Mesenchymal stem cell (in vitro differentiated cells and primary cell): ENCODE results near the gene SLC9A7.

Experiments
- DNase-seq: peaks from one replicate; pipeline ENCODE4 v3.0.0-alpha.2; 2013
- H2AFZ ChIP-seq: one replicate; pipeline ENCODE4 v1.6.1; 2013; ENCODE audit warnings: low read depth, mild to moderate bottlenecking, control low read depth, inconsistent platforms, low read length, moderate library complexity
- H2AK5ac ChIP-seq: 2 replicates; pipeline ENCODE4 v1.6.1; 2013; ENCODE audit warnings: low read length, moderate library complexity, mild to moderate bottlenecking, inconsistent platforms; ENCODE audit not compliant: severe bottlenecking
- H2BK120ac ChIP-seq: one replicate; pipeline ENCODE4 v1.6.1; 2013; ENCODE audit warnings: low read depth, mild to moderate bottlenecking, inconsistent platforms, low read length, moderate library complexity
- H2BK12ac ChIP-seq, 2 experiments: one replicate each; pipeline ENCODE4 v1.6.1; 2013; ENCODE audit warnings: inconsistent platforms in 2 of 2, low read length in 2 of 2, mild to moderate bottlenecking in 2 of 2, moderate library complexity in 2 of 2, control low read depth in 1 of 2
- H2BK15ac ChIP-seq: one replicate; pipeline ENCODE4 v1.6.1; 2013; ENCODE audit warnings: mild to moderate bottlenecking, low read depth, inconsistent platforms; ENCODE audit not compliant: poor library complexity, severe bottlenecking
- H2BK5ac ChIP-seq: 2 replicates; pipeline ENCODE4 v1.6.1; 2013; ENCODE audit warnings: low read depth, mild to moderate bottlenecking, low read length, control low read depth, inconsistent platforms; ENCODE audit not compliant: poor library complexity, severe bottlenecking
- H3K14ac ChIP-seq, 2 experiments: one replicate each; pipeline ENCODE4 v1.6.1; 2013; ENCODE audit warnings: inconsistent platforms in 2 of 2, low read length in 2 of 2, control low read depth in 1 of 2, mild to moderate bottlenecking in 1 of 2, moderate library complexity in 1 of 2
- H3K18ac ChIP-seq, 2 experiments: one replicate each; pipeline ENCODE4 v1.6.1; 2013; ENCODE audit warnings: inconsistent platforms in 2 of 2, low read length in 2 of 2, control low read depth in 1 of 2, low read depth in 1 of 2, mild to moderate bottlenecking in 1 of 2
- H3K23ac ChIP-seq, 2 experiments: one replicate each; pipeline ENCODE4 v1.6.1; 2013; ENCODE audit warnings: inconsistent platforms in 2 of 2, low read length in 2 of 2, mild to moderate bottlenecking in 2 of 2, moderate library complexity in 2 of 2, control low read depth in 1 of 2
- H3K27ac ChIP-seq: 2 replicates; pipeline ENCODE4 v1.5.1; 2013; ENCODE audit warnings: mild to moderate bottlenecking, moderate library complexity, low read length, control low read depth, inconsistent platforms; ENCODE audit not compliant: poor library complexity, severe bottlenecking
- H3K27me3 ChIP-seq, 2 experiments: 2 replicates each; pipeline versions ENCODE4 v1.6.1 to v1.7.0; 2013; ENCODE audit warnings: low read length in 2 of 2, mild to moderate bottlenecking in 2 of 2, moderate library complexity in 2 of 2, control low read depth in 1 of 2, inconsistent platforms in 1 of 2; ENCODE audit not compliant: control insufficient read depth in 1 of 2, insufficient read depth in 1 of 2
- H3K36me3 ChIP-seq, 2 experiments: 2 replicates each; pipeline versions ENCODE4 v1.6.1 to v1.7.0; 2013; ENCODE audit warnings: low read length in 2 of 2, control low read depth in 1 of 2, inconsistent platforms in 1 of 2, low read depth in 1 of 2, mild to moderate bottlenecking in 1 of 2; ENCODE audit not compliant: insufficient read depth in 2 of 2, control insufficient read depth in 1 of 2
- H3K4ac ChIP-seq, 2 experiments: one replicate each; pipeline ENCODE4 v1.6.1; 2013; ENCODE audit warnings: inconsistent platforms in 2 of 2, low read length in 2 of 2, mild to moderate bottlenecking in 2 of 2, moderate library complexity in 2 of 2, control low read depth in 1 of 2, low read depth in 1 of 2
- H3K4me1 ChIP-seq: 2 replicates; pipeline ENCODE4 v1.6.1; 2013; ENCODE audit warnings: low read depth, low read length, control low read depth; ENCODE audit not compliant: control insufficient read depth, insufficient read depth
- H3K4me2 ChIP-seq: 2 replicates; pipeline ENCODE4 v1.6.1; 2013; ENCODE audit warnings: low read length, mild to moderate bottlenecking, inconsistent platforms; ENCODE audit not compliant: poor library complexity, severe bottlenecking
- H3K4me3 ChIP-seq, 2 experiments: 2 replicates each; pipeline versions ENCODE4 v1.5.1 to v1.7.0; 2013; ENCODE audit warnings: low read length in 2 of 2, mild to moderate bottlenecking in 2 of 2, control low read depth in 1 of 2, low read depth in 1 of 2; ENCODE audit not compliant: insufficient read depth in 1 of 2
- H3K79me1 ChIP-seq: replicated peaks from 2 replicates; pipeline ENCODE4 v1.6.1; 2013; ENCODE audit warnings: mild to moderate bottlenecking, control low read depth, low read length, inconsistent platforms; ENCODE audit not compliant: poor library complexity, severe bottlenecking
- H3K9ac ChIP-seq: 2 replicates; pipeline ENCODE4 v1.7.0; 2013; ENCODE audit warnings: mild to moderate bottlenecking, low read length, moderate library complexity
- H3K9me3 ChIP-seq: 2 replicates; pipeline ENCODE4 v1.7.0; 2013; ENCODE audit warnings: mild to moderate bottlenecking, low read length; ENCODE audit not compliant: control insufficient read depth
- H4K8ac ChIP-seq: one replicate; pipeline ENCODE4 v1.6.1; 2013; ENCODE audit warnings: inconsistent platforms, mild to moderate bottlenecking, low read length, moderate library complexity
- H4K91ac ChIP-seq: one replicate; pipeline ENCODE4 v1.6.1; 2013; ENCODE audit warnings: mild to moderate bottlenecking, low read length, inconsistent platforms
- WGBS: methylation state at CpG from one replicate; pipeline ENCODE4 v1.1.7; 2013; ENCODE audit warnings: mixed read lengths; 5-methylcytosine and 5-hydroxymethylcytosine counted together

The SLC9A7 gene

GRCh38 chrX:46587158-46587557 lies 171.8 kb downstream of the SLC9A7 start:
- H3K4me1 ChIP-seq: peaks cover 5% of the 10 kb centered on the region
- no peak overlapping the region for H4K8ac ChIP-seq
- H3K27me3 ChIP-seq: peaks cover 0 to 4% of the 10 kb centered on the region in 2 experiments
- H2BK15ac ChIP-seq: no peak overlapping the region
- no peak overlapping the region for H3K18ac ChIP-seq
- no peak overlapping the region for H3K23ac ChIP-seq
- peak; percentile 42 for DNase-seq
- no peak overlapping the region for H2AFZ ChIP-seq
- H3K27ac ChIP-seq: peak overlapping the region; percentile 93
- 29% methylated on average over 2 of the region's 5 CpGs for WGBS
- H2BK12ac ChIP-seq: no peak overlapping the region
- H3K79me1 ChIP-seq: peaks cover 3% of the 10 kb centered on the region
- H3K4me3 ChIP-seq: peak overlapping the region in 1 of 2 experiments; percentile 16
- H3K36me3 ChIP-seq: no peaks in the 10 kb centered on the region
- H3K4ac ChIP-seq: no peak overlapping the region
- peak overlapping the region; percentile 55 for H3K9ac ChIP-seq
- H2BK5ac ChIP-seq: no peak overlapping the region
- no peak overlapping the region for H3K14ac ChIP-seq
- H2BK120ac ChIP-seq: no peak overlapping the region
- no peaks in the 10 kb centered on the region for H3K9me3 ChIP-seq
- H4K91ac ChIP-seq: no peak overlapping the region
- H3K4me2 ChIP-seq: no peak overlapping the region
- no peak overlapping the region for H2AK5ac ChIP-seq

GRCh38 chrX:46584736-46585135 lies 174.2 kb downstream of the SLC9A7 start:
- H2BK5ac ChIP-seq: no peak overlapping the region
- no peaks in the 10 kb centered on the region for H3K9me3 ChIP-seq
- no peak overlapping the region for H3K14ac ChIP-seq
- H4K8ac ChIP-seq: no peak overlapping the region
- no peak overlapping the region for H3K4ac ChIP-seq
- H3K18ac ChIP-seq: no peak overlapping the region
- peaks cover 0 to 4% of the 10 kb centered on the region in 2 experiments for H3K27me3 ChIP-seq
- no peak for DNase-seq
- no peak overlapping the region for H2AFZ ChIP-seq
- no peak overlapping the region for H2BK15ac ChIP-seq
- H2BK12ac ChIP-seq: no peak overlapping the region
- H3K4me2 ChIP-seq: no peak overlapping the region
- H3K4me3 ChIP-seq: no peak overlapping the region
- H2BK120ac ChIP-seq: no peak overlapping the region
- no peak overlapping the region for H3K23ac ChIP-seq
- no peaks in the 10 kb centered on the region for H3K36me3 ChIP-seq
- H4K91ac ChIP-seq: no peak overlapping the region
- H3K79me1 ChIP-seq: peaks cover 5% of the 10 kb centered on the region
- peaks cover 5% of the 10 kb centered on the region for H3K4me1 ChIP-seq
- no peak overlapping the region for H3K27ac ChIP-seq
- H3K9ac ChIP-seq: no peak overlapping the region
- WGBS: 100% methylated on average over 1 of the region's 2 CpGs
- H2AK5ac ChIP-seq: no peak overlapping the region

DNA sequence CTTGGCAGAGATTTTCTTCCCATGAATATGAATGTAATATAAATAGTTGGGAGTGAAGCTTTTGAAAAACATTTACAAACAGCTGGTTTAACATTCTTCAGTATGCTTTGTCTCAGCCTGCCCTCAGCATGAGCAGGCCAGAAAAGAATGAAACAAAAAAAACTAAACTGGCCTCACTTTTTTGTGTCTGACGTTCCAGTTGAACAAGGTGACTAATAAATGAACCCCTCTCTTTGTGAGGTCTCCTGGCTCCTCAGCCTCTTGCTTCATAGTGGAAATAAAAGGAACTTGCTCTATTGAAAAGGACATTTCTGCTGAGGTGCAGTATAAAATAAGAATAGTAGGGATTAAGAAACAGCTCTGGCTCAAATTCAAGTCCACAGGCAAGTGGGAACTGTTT lies 176.0 kb downstream of the SLC9A7 start:
- Histone ChIP-seq H2AFZ (no peak overlapping the region), H3K14ac (no peak overlapping the region), H3K18ac (no peak overlapping the region), H2BK12ac (no peak overlapping the region), H3K4ac (no peak overlapping the region), H3K27me3 (peaks cover 0 to 4% of the 10 kb centered on the region in 2 experiments), H3K9ac (peak overlapping the region; percentile 84), H3K27ac (peak overlapping the region; percentile 86), H3K79me1 (peaks cover 7% of the 10 kb centered on the region), H3K36me3 (no peaks in the 10 kb centered on the region), H3K4me1 (peaks cover 5% of the 10 kb centered on the region), H2AK5ac (no peak overlapping the region), H2BK120ac (peak overlapping the region; percentile 19), H3K23ac (no peak overlapping the region), H3K4me2 (no peak overlapping the region), H3K9me3 (no peaks in the 10 kb centered on the region), H2BK5ac (no peak overlapping the region), H4K8ac (no peak overlapping the region), H4K91ac (no peak overlapping the region), H2BK15ac (no peak overlapping the region), H3K4me3 (no peak overlapping the region)
- DNase-seq: peak; percentile 68
- 0% methylated on average over 1 of the region's 1 CpG for WGBS

GRCh38 chrX:46582325-46582724 lies 176.6 kb downstream of the SLC9A7 start:
- no peaks in the 10 kb centered on the region for H3K9me3 ChIP-seq
- H3K4me2 ChIP-seq: no peak overlapping the region
- no peaks in the 10 kb centered on the region for H3K36me3 ChIP-seq
- peak overlapping the region; percentile 84 for H3K9ac ChIP-seq
- H2AK5ac ChIP-seq: no peak overlapping the region
- no peak overlapping the region for H2BK15ac ChIP-seq
- peak overlapping the region in 1 of 2 experiments; percentile 36 for H3K4me3 ChIP-seq
- H2BK5ac ChIP-seq: peak overlapping the region; percentile 15
- H3K27ac ChIP-seq: peak overlapping the region; percentile 86
- H4K91ac ChIP-seq: no peak overlapping the region
- peaks cover 2% of the 10 kb centered on the region for H3K4me1 ChIP-seq
- peaks cover 9% of the 10 kb centered on the region for H3K79me1 ChIP-seq
- no peak overlapping the region for H3K18ac ChIP-seq
- WGBS: no CpG with 5 or more reads among the region's 3 CpGs
- H2BK12ac ChIP-seq: no peak overlapping the region
- no peak overlapping the region for H2BK120ac ChIP-seq
- H2AFZ ChIP-seq: no peak overlapping the region
- no peak overlapping the region for H3K14ac ChIP-seq
- no peak overlapping the region for H3K4ac ChIP-seq
- H3K27me3 ChIP-seq: peaks cover 0 to 4% of the 10 kb centered on the region in 2 experiments
- no peak overlapping the region for H3K23ac ChIP-seq
- H4K8ac ChIP-seq: no peak overlapping the region
- peak; percentile 10 for DNase-seq
